ENCODE data around the gene FETUB.
"Not testable (repeated sequence)": the region's sequence is repeated elsewhere in the genome, so short reads cannot be mapped to it uniquely, and the experiment has no call there.

DNA sequence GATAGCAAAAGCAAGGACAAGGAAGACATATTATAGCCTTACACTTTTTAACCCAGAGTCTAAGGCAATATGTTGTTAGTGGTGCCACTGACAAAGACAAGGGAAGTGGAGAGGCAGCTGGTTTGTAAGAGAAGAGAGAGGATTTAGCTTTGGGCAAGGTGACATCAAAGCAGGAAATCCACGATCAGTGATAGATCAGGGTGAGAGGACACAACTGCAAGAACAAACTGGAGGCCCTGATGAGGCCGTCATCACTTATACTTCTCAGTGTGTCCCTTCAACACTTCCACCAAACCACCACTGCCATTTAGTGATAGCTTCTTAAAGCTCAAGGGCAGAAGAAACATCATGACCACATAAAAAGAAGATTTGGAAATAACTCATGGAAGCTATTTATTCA, 46.3 kb downstream of the FETUB start:
- not testable (repeated sequence) for TF ChIP-seq CTCF (conservative IDR thresholded peaks at IDR 0.05; ENCODE audit: low read length); EZH2phosphoT487 (IDR thresholded peaks at IDR 0.05; ENCODE audit: borderline replicate concordance, low read depth, low read length)

Measured in OCI-LY7 (cell line).